HG03196 (cell line): ENCODE data around the gene MRPL57.
A peak's percentile ranks its signal among the peaks of the same experiment; 100 is the strongest.
"Not testable (repeated sequence)": the region's sequence is repeated elsewhere in the genome, so short reads cannot be mapped to it uniquely, and the experiment has no call there.

Experiments
- ATAC-seq: cut with Tn5 transposase; IDR thresholded peaks from one replicate; pipeline ENCODE4 v1.9.1; 2021; ENCODE audit not compliant: unreplicated experiment

Gene MRPL57

GRCh38 chr13:21194756-21195155 is 18.3 kb downstream of the MRPL57 start:
- not testable (repeated sequence) for ATAC-seq

DNA sequence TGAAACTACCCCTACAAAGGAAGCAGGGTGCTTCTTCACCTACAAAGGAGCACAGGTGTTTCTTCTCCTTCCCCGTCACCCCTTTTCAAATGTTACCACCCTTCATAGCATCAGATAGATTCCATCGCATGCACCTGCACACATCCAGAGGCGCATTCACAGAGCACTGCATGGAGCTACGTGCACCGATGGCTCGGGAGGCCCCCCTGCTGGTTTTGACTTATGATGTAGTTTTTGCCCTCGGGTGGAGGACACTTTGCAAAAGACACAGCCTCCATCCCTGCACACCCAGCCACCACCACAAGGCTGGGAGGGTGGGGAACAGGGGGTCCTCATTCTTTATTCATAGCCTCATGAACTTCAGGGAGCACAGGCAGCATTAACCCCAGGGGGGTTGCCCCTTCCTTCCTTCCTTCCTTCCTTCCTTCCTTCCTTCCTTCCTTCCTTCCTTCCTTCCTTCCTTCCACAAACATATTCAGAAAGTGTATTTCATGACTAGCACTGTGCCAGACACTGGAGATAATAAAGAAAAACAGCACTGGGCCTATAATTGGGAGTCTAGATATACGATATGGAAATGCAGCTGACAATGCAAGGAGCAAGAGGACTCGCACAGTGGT is 21.3 kb downstream of the MRPL57 start:
- not testable (repeated sequence) for ATAC-seq

GRCh38 chr13:21198391-21198790 is 21.9 kb downstream of the MRPL57 start:
- not testable (repeated sequence) for ATAC-seq

DNA sequence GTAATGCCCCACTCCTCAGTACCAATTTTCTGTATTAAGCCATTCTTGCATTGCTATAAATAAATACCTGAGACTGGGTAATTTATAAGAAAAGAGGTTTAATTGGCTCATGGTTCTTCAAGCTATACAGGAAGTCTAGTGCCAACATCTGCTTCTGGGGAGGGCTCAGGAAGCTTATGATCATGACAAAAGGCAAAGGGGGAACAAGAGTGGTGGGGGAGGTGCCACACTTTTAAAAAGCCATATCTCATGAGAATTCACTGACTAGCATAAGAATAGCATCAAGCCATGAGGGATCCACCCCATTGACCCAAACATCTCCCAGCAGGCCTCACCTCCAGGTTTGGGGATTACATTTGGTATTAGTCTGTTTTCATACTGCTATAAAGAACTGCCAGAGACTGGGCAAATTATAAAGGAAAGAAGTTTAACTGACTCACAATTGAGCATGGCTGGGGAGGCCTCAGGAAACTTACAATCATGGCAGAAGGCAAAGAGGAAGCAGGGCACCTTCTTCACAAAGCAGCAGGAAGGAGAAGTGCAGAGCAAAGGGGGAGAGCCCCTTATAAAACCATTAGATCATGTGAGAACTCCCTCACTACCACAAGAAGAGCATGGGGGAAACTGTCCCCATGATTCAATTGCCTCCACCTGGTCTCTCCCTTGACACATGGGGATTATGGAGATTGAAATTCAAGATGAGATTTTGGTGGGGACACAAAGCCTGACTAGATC is 25.2 kb downstream of the MRPL57 start:
- ATAC-seq = not testable (repeated sequence)

GRCh38 chr13:21202767-21203531 is 26.5 kb downstream of the MRPL57 start:
- no peak for ATAC-seq

DNA sequence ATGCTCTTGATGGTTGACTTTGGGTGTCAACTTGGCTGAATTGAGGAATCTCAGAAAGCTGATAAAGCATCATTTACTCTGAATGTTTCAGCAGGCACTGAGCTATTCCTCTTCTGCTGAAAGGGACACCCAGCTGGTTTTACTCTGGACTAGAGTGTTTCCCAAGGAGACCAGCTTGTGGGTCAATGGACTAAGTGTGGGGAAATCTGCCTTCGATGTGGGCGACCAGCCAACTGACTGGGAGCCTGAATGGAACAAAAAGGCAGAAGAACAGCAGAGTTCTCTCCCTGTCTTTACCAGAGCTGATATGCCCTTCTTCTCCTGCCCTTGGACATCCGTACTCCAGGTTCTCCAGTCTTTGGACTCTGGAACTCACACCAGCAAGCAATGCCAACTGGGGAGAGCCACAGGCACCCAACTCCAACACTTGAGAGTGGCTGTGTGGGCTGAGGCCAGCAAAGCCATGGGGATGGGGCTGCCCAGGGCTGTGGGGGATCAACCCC is 32.2 kb downstream of the MRPL57 start:
- ATAC-seq = no peak

GRCh38 chr13:21212138-21212775 is 35.8 kb downstream of the MRPL57 start:
- no peak for ATAC-seq

- ATAC-seq = not testable (repeated sequence)
Observed at GRCh38 chr13:21215419-21215818, 39.0 kb downstream of the MRPL57 start.

DNA sequence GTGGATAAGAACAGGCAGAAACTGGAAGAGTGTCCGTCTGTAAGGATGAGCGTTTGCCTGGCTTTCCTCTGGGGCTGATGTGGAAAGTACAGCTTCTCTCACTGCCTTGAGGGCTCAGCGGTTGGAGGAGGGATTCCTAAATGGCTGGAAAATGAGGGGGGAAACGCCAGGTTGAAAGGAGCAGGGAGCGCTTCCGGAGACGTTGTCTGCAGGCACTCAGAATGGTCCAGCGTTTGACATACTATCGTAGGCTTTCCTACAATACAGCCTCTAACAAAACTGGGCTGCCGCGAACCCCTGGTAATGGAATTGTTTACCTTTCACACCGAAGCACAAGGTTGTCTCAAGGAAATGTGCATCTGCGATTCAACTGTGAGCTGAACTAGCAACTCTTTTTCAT is 39.9 kb downstream of the MRPL57 start:
- no peak for ATAC-seq

- ATAC-seq = peak; percentile 95
Observed at GRCh38 chr13:21218351-21219035, 42.0 kb downstream of the MRPL57 start.

GRCh38 chr13:21219036-21219381 is 42.6 kb downstream of the MRPL57 start:
- ATAC-seq = peak; percentile 55

DNA sequence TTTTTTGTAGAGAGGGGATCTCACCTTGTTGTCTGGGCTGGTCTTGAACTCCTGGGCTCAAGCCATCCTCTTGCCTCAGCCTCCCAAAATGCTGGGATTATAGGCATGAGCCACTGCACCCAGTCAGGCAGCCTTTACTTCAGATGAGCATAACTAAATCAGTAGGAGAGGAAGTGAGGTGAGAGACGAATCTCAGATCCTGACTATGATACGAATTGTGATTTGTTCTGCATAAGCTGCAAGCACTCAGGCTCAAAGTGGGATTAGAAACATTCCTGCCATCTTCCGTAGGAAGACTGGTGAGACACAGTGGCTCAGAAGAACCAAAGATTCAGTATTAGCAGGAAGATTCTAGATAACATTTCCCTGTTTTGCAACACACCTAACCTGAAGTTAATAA is 43.3 kb downstream of the MRPL57 start:
- not testable (repeated sequence) for ATAC-seq

- no peak for ATAC-seq
Observed at GRCh38 chr13:21221268-21221667, 44.8 kb downstream of the MRPL57 start.

GRCh38 chr13:21225082-21225481 is 48.6 kb downstream of the MRPL57 start:
- no peak for ATAC-seq

DNA sequence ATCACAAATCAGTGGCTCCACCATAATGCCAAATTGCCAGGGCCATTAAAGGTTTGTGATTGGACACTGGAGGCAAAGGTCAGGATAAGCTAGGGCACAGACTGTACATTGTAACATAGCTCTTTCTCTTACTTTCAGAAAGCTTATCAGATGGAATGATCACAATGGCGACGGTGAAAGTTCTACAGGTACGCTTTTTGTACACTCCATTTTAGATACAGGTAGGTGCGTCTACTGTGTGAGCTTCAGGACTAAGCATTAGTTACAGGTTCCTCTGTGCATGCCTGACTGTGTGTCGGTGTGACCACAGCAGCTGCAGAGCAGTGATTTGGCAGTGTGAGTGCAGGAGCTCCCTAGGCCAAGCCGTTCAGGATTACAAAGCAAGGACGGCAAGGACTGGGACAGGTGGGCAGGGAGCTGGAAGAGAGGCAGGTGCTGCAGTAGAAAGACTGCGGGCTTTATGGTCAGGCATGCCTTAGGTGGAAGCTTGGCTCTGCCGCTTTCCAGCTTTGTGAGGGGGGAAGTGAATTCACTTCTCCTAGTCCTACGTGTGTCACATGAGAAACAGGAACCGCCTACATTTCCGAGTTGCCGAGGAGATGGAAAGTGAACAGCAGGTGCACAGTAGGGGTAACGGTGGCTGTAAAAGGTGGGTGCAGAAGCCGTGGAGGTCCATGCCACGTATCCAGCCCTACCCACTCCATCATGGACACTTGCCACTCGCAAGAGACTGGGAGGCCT is 49.6 kb downstream of the MRPL57 start:
- ATAC-seq = no peak

- no peak for ATAC-seq
Observed at GRCh38 chr13:21227917-21228316, 51.5 kb downstream of the MRPL57 start.
